ENCODE results near the gene CLASP2.
A peak's percentile ranks its signal among the peaks of the same experiment; 100 is the strongest.
"Not testable (repeated sequence)": the region's sequence is repeated elsewhere in the genome, so short reads cannot be mapped to it uniquely, and the experiment has no call there.

Gene CLASP2

DNA sequence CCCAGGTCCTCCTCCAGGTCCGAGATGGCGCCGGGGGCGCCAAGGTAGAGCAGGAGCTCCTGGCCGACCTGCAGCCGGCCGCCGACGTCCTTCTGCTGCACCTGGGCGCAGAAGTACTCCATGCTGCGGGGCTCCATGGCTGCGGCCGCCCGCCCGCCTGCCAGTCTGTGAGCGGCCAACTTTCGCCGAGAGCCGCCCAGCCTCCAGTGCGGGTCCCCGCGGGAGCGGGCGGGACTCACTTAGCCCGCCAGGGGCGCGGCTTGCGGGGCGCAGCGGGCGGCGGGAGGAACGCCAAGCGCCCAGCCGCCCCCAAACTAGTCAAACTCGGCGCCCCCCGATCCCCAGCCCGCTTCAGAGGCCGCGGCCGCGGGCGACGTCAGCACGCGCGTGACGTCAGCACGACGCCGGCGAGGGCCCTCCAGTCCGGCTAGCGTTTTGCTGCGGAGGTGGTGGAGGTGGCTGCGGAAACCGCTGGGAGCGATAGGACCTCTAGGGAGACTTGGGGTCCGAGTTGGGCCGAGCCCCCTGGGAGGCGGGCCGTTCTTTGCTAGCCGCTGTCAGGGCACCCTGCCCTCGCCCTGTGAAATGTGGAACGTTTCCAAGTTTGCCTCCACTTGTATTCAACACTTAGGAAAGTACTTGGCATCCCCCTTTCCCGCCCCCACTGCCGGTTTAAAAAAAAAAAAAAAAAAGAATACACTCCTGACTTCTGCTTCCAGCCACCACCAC is at the start of gene CLASP2:
Gene CLASP2 (minus strand): TSS at position 389 of the 729 bp plus-strand sequence. CDS start 252 bp downstream, at position 137.
- peak; percentile 71 to 76 for DNase-seq (ENCODE audit: low read depth in 2 of 2)

DNA sequence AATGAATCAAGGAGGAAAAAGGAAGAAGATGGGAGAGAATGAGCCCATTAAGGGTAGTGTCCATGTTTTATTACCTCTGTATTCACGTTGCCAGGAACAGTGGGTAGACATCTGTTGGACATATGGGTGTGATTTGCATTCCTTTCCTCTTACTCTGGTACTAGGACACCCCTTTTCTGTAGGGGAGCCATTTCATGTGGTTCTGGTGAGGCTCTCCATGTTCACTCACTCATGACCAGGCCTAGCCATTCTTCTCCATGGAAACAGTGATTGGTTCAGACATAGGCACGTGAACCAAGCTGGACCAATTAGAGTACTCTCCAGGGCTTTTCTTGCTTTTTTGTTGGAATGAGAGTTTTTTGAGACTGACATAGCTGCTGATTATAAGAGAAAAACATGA is 40.8 kb upstream of the CLASP2 start:
- DNase-seq (ENCODE audit: low read depth in 2 of 2): no peak

DNA sequence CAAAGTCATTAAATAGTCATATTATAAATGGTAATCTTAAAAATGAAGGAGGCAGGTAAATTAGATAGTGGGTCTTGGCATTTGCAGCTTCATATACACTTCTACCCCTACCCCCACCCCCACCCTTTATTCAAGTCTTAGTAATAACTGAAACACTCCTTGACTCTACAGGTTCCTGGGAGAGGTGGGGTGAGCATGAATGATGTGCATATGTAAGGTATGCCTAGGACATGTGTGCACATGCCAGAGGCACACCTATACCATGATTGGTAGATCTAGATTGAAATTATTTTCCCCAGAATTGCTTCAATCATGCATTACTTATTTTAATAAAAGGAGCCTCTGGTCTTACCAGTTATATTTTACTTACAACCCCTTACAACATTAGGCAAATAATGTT is 40.2 kb upstream of the CLASP2 start:
- DNase-seq (ENCODE audit: low read depth in 2 of 2): no peak

GRCh38 chr3:33754391-33754790 is 36.3 kb upstream of the CLASP2 start:
- DNase-seq (ENCODE audit: low read depth in 2 of 2): not testable (repeated sequence)

GRCh38 chr3:33751336-33751735 is 33.3 kb upstream of the CLASP2 start:
- no peak for DNase-seq (ENCODE audit: low read depth in 2 of 2)

DNA sequence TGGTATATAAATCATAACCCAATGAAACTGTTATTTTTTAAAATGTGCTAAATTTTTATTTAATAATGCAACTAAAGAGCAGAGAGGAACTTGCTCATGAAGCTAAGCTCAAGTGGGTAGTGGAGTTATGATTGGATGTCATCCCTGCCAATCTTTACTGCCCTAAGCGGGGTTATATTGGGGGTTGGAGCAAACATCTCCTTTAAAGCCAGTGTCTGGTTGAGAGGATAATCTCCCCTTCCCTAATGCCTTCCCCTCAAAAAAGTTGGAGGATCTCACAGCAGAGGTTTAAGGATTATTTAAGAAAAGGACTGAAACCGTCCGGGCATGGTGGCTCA is 32.1 kb upstream of the CLASP2 start:
- no peak for DNase-seq (ENCODE audit: low read depth in 2 of 2)

DNA sequence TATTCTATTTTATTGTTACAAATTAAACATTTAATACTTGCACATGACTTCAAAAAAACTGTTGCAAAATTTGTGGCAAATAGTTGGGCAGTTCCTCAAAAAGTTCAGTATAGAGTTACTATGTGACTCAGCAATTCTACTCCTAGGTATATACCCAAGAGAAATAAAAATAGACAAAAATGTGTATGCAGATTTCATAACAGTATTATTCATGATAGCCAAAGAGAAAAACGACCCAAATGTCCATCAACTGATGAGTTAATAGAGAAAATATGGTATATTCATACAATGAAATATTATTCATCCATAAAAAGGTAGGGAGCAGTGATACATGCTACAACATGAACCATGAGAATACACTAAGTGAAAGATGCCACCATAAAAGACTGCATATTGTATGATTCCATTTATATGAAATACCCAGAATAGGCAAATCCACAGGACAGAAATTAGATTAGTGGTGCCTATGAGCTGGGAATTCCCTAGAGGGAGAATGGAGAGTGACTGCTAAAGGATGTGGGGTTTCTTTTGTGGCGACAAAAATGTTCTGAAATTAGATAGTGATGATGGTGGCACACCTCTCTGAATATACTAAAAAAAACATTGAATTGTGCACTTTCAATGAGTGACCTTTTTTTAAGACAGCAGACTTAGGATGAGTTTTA is 31.6 kb upstream of the CLASP2 start:
- no peak for DNase-seq (ENCODE audit: low read depth in 2 of 2)

GRCh38 chr3:33746416-33747116 is 28.5 kb upstream of the CLASP2 start:
- no peak for DNase-seq (ENCODE audit: low read depth in 2 of 2)

GRCh38 chr3:33737146-33737545 is 19.1 kb upstream of the CLASP2 start:
- DNase-seq (ENCODE audit: low read depth in 2 of 2): no peak

- no peak for DNase-seq (ENCODE audit: low read depth in 2 of 2)
Observed at GRCh38 chr3:33732394-33732793, 14.3 kb upstream of the CLASP2 start.

DNA sequence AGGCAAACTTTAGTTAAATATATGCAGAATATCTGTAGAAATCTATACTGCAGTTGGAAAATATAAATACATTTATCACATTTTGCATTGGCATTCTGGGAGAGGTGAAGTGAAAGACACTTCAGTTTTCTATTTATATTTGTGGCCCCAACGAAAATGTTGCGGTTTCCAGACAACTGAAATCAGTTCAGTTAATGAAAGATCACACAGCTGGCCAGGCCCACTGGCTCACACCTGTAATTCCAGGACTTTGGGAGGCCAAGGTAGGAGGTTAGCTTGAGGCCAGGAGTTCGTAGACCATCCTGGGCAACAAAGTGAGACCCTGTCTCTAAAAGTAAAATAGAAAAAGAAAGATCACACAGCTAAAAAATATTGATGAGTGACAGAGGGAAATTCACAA is 11.9 kb upstream of the CLASP2 start:
- DNase-seq (ENCODE audit: low read depth in 2 of 2): no peak

DNA sequence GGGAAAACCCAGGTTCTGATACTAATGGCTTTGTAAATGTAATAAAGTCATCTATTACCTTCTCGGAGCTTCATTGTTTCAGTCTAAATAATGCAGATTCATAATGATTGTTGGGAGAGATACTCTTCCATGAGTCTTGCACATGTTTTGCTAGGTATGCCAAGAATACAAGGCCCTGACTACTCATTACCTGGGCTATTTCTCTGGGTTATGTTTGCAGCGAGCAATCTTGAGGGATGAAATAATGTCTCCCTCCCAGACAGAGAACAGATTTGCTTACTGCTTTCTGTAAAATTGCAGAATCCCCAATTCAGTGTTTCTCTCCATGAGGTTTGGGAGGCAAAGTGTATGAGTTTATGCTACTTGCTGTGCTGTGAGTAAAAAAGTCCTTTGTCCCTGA is 6.2 kb upstream of the CLASP2 start:
- no peak for DNase-seq (ENCODE audit: low read depth in 2 of 2)

DNA sequence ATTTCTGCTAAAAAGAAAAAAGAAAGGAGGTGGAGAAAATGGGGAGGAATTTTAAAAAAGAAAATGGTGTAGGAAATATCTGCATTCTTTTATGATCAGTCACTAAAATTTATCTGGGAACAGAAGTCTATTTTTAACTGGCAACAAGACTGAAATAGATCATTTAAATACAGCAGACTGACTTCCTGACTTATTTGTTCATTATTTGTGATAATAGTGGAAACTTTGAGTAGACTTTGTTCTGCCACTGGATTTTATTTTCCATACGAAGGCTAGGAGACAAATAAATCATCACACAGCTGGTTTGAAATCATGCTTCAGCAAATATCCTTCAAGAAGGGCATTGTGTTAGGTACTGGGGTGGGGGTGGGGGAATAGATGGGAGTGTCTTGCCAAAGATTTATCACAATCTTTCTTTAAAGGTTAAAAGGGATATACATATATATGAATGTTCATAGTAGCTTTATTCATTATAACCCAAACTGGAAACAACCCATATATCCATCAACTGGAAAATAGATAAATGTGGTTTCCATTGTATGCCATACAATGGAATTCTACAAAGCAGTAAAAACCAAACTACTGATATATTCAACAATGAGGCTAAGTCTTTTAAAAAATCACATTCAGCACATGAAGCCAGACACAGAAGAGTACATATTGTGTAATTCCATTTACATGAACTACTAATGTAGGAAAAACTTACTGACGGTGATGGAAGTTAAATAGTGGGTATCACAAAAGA is 4.7 kb upstream of the CLASP2 start:
- no peak for DNase-seq (ENCODE audit: low read depth in 2 of 2)

DNA sequence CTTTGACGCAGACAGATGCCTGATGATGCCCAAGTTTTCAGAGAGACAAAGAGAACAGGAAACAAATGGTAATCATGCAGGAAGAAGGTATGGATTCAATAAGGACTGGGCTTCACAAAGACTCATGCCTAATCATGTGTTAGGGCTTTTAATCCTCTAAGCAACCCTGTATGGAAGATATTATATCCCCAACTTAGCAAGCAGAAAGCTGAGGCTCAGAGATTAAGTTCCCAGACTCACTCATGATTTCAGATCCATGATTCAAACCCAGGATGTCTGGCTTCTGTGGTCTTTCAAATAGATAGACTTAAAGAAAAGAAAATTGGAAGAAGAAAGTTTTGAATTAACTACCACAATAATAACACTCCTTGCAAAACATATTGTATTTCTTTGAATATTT is 4.1 kb upstream of the CLASP2 start:
- no peak for DNase-seq (ENCODE audit: low read depth in 2 of 2)

DNA sequence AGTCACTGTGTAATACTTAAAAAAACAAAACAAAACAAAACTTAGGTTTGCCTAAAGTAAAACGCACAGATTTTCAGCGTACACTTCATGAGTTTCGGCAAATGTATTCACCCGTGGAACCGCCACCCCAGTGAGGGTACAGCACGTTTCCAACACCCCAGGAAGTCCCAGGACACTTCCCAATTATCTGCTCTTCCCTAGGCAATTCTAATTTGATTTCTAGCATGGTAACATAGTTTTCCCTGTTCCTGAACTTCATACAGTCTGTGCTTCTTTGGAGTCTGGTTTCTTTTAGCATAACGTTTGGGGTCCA is 497 bp upstream of the CLASP2 start:
- DNase-seq (ENCODE audit: low read depth in 2 of 2): no peak

DNA sequence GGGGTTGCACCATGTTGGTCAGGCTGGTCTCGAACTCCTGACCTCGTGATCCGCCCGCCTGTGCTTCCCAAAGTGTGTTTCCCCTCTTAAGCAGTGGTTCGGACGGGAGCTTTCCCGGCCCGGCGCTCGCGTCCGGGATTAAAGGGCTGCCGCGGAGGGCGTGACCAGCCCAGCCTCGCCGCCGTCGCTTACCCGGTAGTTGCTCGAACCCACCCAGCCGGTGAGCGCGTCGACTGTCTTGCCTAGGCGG is 513 bp downstream of the CLASP2 start:
- no peak for DNase-seq (ENCODE audit: low read depth in 2 of 2)

- no peak for DNase-seq (ENCODE audit: low read depth in 2 of 2)
Observed at GRCh38 chr3:33716227-33716626, 1.8 kb downstream of the CLASP2 start.

DNA sequence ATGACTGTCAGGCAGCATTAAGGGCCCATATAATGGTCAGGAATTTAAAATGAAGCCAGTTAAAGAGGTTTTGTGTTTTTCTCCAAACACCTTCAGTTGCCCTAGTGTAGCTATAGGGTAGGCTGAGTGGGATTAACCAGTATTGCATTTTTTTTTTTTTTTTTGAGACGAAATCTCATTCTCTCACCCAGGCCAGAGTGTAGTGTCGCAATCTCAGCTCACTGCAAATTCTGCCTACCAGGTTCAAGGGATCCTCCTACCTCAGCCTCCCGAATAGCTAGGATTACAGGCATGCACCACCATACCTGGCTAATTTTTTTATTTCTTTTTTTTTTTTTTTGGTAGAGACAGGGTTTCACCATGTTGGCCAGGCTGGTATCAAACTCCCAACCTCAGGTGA is 7.0 kb downstream of the CLASP2 start:
- no peak for DNase-seq (ENCODE audit: low read depth in 2 of 2)

DNA sequence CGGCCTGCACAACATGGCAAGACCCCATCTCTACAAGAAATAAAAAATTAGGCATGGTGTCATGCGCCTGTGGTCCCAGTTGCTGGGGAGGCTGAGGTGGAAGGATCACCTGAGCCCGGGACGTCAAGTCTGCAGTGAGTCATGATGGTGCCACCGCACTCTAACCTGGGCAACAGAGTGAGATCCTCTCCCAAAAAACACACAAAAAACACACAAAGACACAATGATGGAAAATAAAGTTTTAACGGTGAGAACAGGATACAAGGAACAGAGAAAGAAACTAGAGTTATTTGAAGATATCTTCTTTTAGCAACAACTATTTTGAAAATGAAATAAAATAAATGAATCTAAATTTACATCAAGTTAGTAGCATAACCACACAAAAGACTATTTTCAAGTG is 12.0 kb downstream of the CLASP2 start:
- no peak for DNase-seq (ENCODE audit: low read depth in 2 of 2)

GRCh38 chr3:33704891-33705290 is 13.2 kb downstream of the CLASP2 start:
- DNase-seq (ENCODE audit: low read depth in 2 of 2): no peak

- DNase-seq (ENCODE audit: low read depth in 2 of 2): no peak
Observed at GRCh38 chr3:33699275-33699674, 18.8 kb downstream of the CLASP2 start.

DNA sequence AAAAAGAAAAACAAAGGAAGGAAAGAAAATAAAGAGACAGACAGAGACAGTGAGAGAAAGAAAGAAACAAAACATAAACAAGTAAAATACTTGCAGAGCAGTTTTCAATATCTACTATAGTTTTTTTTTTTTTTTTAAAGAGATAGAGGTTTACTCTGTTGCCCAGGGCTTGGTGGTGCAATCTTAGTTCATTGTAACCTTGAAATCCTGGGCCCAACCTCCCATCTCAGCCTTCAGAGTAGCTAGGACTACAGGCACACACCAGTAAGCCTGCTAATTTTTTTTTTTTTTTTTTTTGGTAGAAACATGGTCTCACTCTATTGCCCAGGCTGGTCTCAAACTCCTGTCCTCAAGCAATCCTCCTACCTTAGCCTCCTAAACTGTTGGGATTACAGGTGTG is 23.1 kb downstream of the CLASP2 start:
- no peak for DNase-seq (ENCODE audit: low read depth in 2 of 2)

DNA sequence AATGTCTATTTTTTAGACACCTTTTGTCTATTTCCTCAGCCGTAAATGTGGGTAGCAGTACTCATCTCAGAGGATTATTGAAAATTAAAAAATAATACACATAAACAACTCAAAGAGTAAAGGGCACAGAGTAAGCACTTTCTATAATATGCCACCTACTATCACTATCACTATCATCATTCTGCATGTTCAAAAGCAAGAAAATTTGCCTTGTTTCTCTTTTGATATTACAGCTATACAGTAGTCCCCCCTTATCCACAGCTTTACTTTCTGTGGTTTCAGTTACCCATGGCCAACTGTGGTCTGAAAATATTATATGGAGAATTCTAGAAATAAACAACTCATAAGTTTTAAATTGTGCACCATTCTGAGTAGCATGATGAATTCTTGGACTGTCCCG is 27.7 kb downstream of the CLASP2 start:
- DNase-seq (ENCODE audit: low read depth in 2 of 2): no peak
